Trophoblast cell (in vitro differentiated cells and primary cell): ENCODE results near the gene CCL28.

Experiments
- DNase-seq, 2 donors: peaks; one replicate each; pipeline ENCODE4 v3.0.0-alpha.2; 2016
- H2AFZ ChIP-seq: 2 replicates; pipeline ENCODE4 v1.6.1; 2013; ENCODE audit warnings: low read length, moderate library complexity, mild to moderate bottlenecking; ENCODE audit not compliant: insufficient read depth, poor library complexity
- H2AK5ac ChIP-seq: 2 replicates; pipeline ENCODE4 v1.6.1; 2013; ENCODE audit warnings: mild to moderate bottlenecking, low read length
- H2BK120ac ChIP-seq: 2 replicates; pipeline ENCODE4 v1.6.1; 2013; ENCODE audit warnings: low read length, mild to moderate bottlenecking, moderate library complexity; ENCODE audit not compliant: insufficient read depth, poor library complexity
- H2BK12ac ChIP-seq: 2 replicates; pipeline ENCODE4 v1.6.1; 2013; ENCODE audit warnings: mild to moderate bottlenecking, low read length, moderate library complexity
- H2BK5ac ChIP-seq: 2 replicates; pipeline ENCODE4 v1.6.1; 2013; ENCODE audit warnings: low read length, low read depth, moderate library complexity, mild to moderate bottlenecking; ENCODE audit not compliant: poor library complexity
- H3K14ac ChIP-seq: 2 replicates; pipeline ENCODE4 v1.6.1; 2013; ENCODE audit warnings: mild to moderate bottlenecking, low read length
- H3K18ac ChIP-seq: 2 replicates; pipeline ENCODE4 v1.6.1; 2013; ENCODE audit warnings: mild to moderate bottlenecking, low read length
- H3K23ac ChIP-seq: 2 replicates; pipeline ENCODE4 v1.6.1; 2013; ENCODE audit warnings: low read length
- H3K27ac ChIP-seq: 2 replicates; pipeline ENCODE4 v1.5.1; 2013; ENCODE audit warnings: low read depth, mild to moderate bottlenecking, inconsistent platforms, low read length, moderate library complexity
- H3K27me3 ChIP-seq: 2 replicates; pipeline ENCODE4 v1.6.1; 2013; ENCODE audit warnings: inconsistent platforms, mild to moderate bottlenecking, low read length, moderate library complexity; ENCODE audit not compliant: insufficient read depth
- H3K36me3 ChIP-seq, 2 experiments: 1 replicate in 1 of 2; 2 replicates in 1 of 2; pipeline ENCODE4 v1.6.1; 2013; ENCODE audit warnings: low read length in 2 of 2, mild to moderate bottlenecking in 2 of 2, moderate library complexity in 1 of 2; ENCODE audit not compliant: insufficient read depth in 2 of 2, control insufficient read depth in 1 of 2
- H3K4ac ChIP-seq: 2 replicates; pipeline ENCODE4 v1.6.1; 2013; ENCODE audit warnings: low read depth, mild to moderate bottlenecking, low read length, moderate library complexity
- H3K4me1 ChIP-seq, 2 experiments: 1 replicate in 1 of 2; 2 replicates in 1 of 2; pipeline ENCODE4 v1.6.1; 2013; ENCODE audit warnings: low read length in 2 of 2, mild to moderate bottlenecking in 2 of 2, moderate library complexity in 1 of 2; ENCODE audit not compliant: insufficient read depth in 2 of 2, control insufficient read depth in 1 of 2
- H3K4me2 ChIP-seq: 2 replicates; pipeline ENCODE4 v1.6.1; 2013; ENCODE audit warnings: inconsistent platforms, mild to moderate bottlenecking, low read length, moderate library complexity
- H3K4me3 ChIP-seq: 2 replicates; pipeline ENCODE4 v1.5.1; 2013; ENCODE audit warnings: mild to moderate bottlenecking, low read depth, low read length, inconsistent platforms
- H3K79me1 ChIP-seq: one replicate; pipeline ENCODE4 v1.6.1; 2013; ENCODE audit warnings: low read length
- H3K79me2 ChIP-seq: 2 replicates; pipeline ENCODE4 v1.6.1; 2013; ENCODE audit warnings: low read length, mild to moderate bottlenecking; ENCODE audit not compliant: control insufficient read depth, insufficient read depth, poor library complexity
- H3K9ac ChIP-seq: 2 replicates; pipeline ENCODE4 v1.6.1; 2013; ENCODE audit warnings: mild to moderate bottlenecking, low read length
- H3K9me3 ChIP-seq: 2 replicates; pipeline ENCODE4 v1.6.1; 2013; ENCODE audit warnings: low read depth, mild to moderate bottlenecking, control low read depth, inconsistent platforms, low read length; ENCODE audit not compliant: insufficient read depth
- H4K12ac ChIP-seq: 2 replicates; pipeline ENCODE4 v1.6.1; 2013; ENCODE audit warnings: low read depth, mild to moderate bottlenecking, low read length, moderate library complexity
- H4K8ac ChIP-seq: 2 replicates; pipeline ENCODE4 v1.6.1; 2013; ENCODE audit warnings: low read depth, mild to moderate bottlenecking, low read length, moderate library complexity
- H4K91ac ChIP-seq: one replicate; pipeline ENCODE4 v1.6.1; 2013; ENCODE audit warnings: low read depth, mild to moderate bottlenecking, low read length, moderate library complexity
- WGBS: extraction: QIAGEN DNeasy Blood & Tissue Kit; methylation state at CpG from one replicate; pipeline ENCODE4 v1.1.7; 2013; ENCODE audit warnings: missing lambda C conversion rate; ENCODE audit not compliant: insufficient read length, insufficient coverage; ENCODE audit errors: extremely low coverage; 5-methylcytosine and 5-hydroxymethylcytosine counted together

CCL28 gene

GRCh38 chr5:43389679-43390329 lies 22.4 kb downstream of the CCL28 start:
- Histone ChIP-seq H2AK5ac (no peak overlapping the region), H4K91ac (no peak overlapping the region), H3K4me3 (no peak overlapping the region), H3K79me2 (no peaks in the 10 kb centered on the region), H4K12ac (no peak overlapping the region), H3K4ac (no peak overlapping the region), H3K4me2 (no peak overlapping the region), H3K18ac (no peak overlapping the region), H3K27ac (no peak overlapping the region), H2BK5ac (no peak overlapping the region), H3K14ac (no peak overlapping the region), H3K23ac (no peak overlapping the region), H3K27me3 (no peaks in the 10 kb centered on the region), H2AFZ (no peak overlapping the region), H3K4me1 (no peaks in the 10 kb centered on the region), H3K36me3 (no peaks in the 10 kb centered on the region), H4K8ac (no peak overlapping the region), H2BK120ac (no peak overlapping the region), H2BK12ac (no peak overlapping the region), H3K9ac (no peak overlapping the region), H3K79me1 (no peaks in the 10 kb centered on the region), H3K9me3 (no peaks in the 10 kb centered on the region)
- peak; percentile 67 to 93 for DNase-seq
- no CpG with 5 or more reads among the region's 4 CpGs for WGBS

GRCh38 chr5:43386960-43387362 lies 25.2 kb downstream of the CCL28 start:
- no CpG with 5 or more reads among the region's 3 CpGs for WGBS
- Histone ChIP-seq H3K18ac (no peak overlapping the region), H3K4ac (no peak overlapping the region), H3K23ac (no peak overlapping the region), H2AK5ac (no peak overlapping the region), H3K79me1 (no peaks in the 10 kb centered on the region), H3K79me2 (no peaks in the 10 kb centered on the region), H3K9me3 (no peaks in the 10 kb centered on the region), H3K4me1 (no peaks in the 10 kb centered on the region), H3K9ac (no peak overlapping the region), H2BK120ac (no peak overlapping the region), H2AFZ (no peak overlapping the region), H3K27ac (no peak overlapping the region), H3K36me3 (no peaks in the 10 kb centered on the region), H4K12ac (no peak overlapping the region), H2BK12ac (no peak overlapping the region), H3K27me3 (no peaks in the 10 kb centered on the region), H3K4me2 (no peak overlapping the region), H3K14ac (no peak overlapping the region), H2BK5ac (no peak overlapping the region), H4K91ac (no peak overlapping the region), H3K4me3 (no peak overlapping the region), H4K8ac (no peak overlapping the region)
- DNase-seq = no peak

GRCh38 chr5:43376496-43377140 lies 35.6 kb downstream of the CCL28 start:
- H3K36me3 ChIP-seq = no peaks in the 10 kb centered on the region
- no peaks in the 10 kb centered on the region for H3K79me2 ChIP-seq
- H2BK120ac ChIP-seq = no peak overlapping the region
- H4K8ac ChIP-seq = no peak overlapping the region
- no peak overlapping the region for H3K27ac ChIP-seq
- no peak overlapping the region for H3K4ac ChIP-seq
- H3K18ac ChIP-seq = no peak overlapping the region
- no peak for DNase-seq
- H4K91ac ChIP-seq = no peak overlapping the region
- H2BK5ac ChIP-seq = no peak overlapping the region
- H2AFZ ChIP-seq = no peak overlapping the region
- no peak overlapping the region for H3K9ac ChIP-seq
- no peak overlapping the region for H4K12ac ChIP-seq
- no peaks in the 10 kb centered on the region for H3K79me1 ChIP-seq
- H2BK12ac ChIP-seq = no peak overlapping the region
- no peak overlapping the region for H3K14ac ChIP-seq
- no peak overlapping the region for H3K23ac ChIP-seq
- H2AK5ac ChIP-seq = no peak overlapping the region
- no CpG with 5 or more reads among the region's 1 CpG for WGBS
- H3K27me3 ChIP-seq = no peaks in the 10 kb centered on the region
- H3K4me1 ChIP-seq = no peaks in the 10 kb centered on the region
- no peak overlapping the region for H3K4me2 ChIP-seq
- no peak overlapping the region for H3K4me3 ChIP-seq
- no peaks in the 10 kb centered on the region for H3K9me3 ChIP-seq

GRCh38 chr5:43371821-43372220 lies 40.4 kb downstream of the CCL28 start:
- Histone ChIP-seq H3K4me2 (no peak overlapping the region), H3K14ac (no peak overlapping the region), H2BK5ac (no peak overlapping the region), H3K36me3 (no peaks in the 10 kb centered on the region), H2AFZ (no peak overlapping the region), H3K4me3 (no peak overlapping the region), H2BK12ac (no peak overlapping the region), H4K91ac (no peak overlapping the region), H2AK5ac (no peak overlapping the region), H2BK120ac (no peak overlapping the region), H4K8ac (no peak overlapping the region), H3K9me3 (peaks cover 3% of the 10 kb centered on the region), H3K18ac (no peak overlapping the region), H3K79me2 (no peaks in the 10 kb centered on the region), H3K9ac (no peak overlapping the region), H3K23ac (no peak overlapping the region), H3K4me1 (no peaks in the 10 kb centered on the region), H3K79me1 (no peaks in the 10 kb centered on the region), H4K12ac (no peak overlapping the region), H3K27ac (no peak overlapping the region), H3K27me3 (no peaks in the 10 kb centered on the region), H3K4ac (no peak overlapping the region)
- DNase-seq = no peak
